A549 (cell line): ENCODE data around the gene SEC16A. TPM values are rescaled to one million over a fixed set of nuclear protein-coding genes. Genes with fewer than 3 reads are reported as not detected.

ENCODE experiments used
- ATAC-seq, 2 experiments: fragments of 200-7000 bp in 1 of 2; fragments of >200 bp in 1 of 2; cut with Nextera tagmentation in 1 of 2; cut with Tn5 transposase in 1 of 2; 3 replicates each; pipeline versions ENCODE4 v1.8.0 to v1.9.1; 2018 to 2020; ENCODE audit warnings: mild to moderate bottlenecking in 1 of 2, moderate library complexity in 1 of 2
- CTCF ChIA-PET: fragments of 300-600 bp; sonication (Branson Sonifier 250); formaldehyde crosslinking; extraction: SDS; loops from one replicate; lab custom pipeline; 2021; ENCODE audit warnings: antibody characterized with exemption, inconsistent platforms; lab: Yijun Ruan, JAX
- POLR2A ChIA-PET: fragments of 350-600 bp; formaldehyde crosslinking; extraction: SDS; loops from one replicate; lab custom pipeline; 2021; ENCODE audit warnings: antibody characterized with exemption, inconsistent platforms; lab: Yijun Ruan, JAX
- DNase-seq, 2 experiments: peaks; one replicate each; pipeline versions ENCODE4 v3.0.0 to v3.0.0-alpha.2; 2011 to 2016; ENCODE audit warnings: low read depth in 1 of 2, low spot score in 1 of 2
- FAIRE-seq: peaks from 2 replicates; lab custom pipeline; 2011; peaks lifted over from hg19 to GRCh38; lab: Jason Lieb, UNC
- H3K27ac ChIP-seq, 2 experiments: fragments of >200 bp; sonication (Bioruptor Twin); formaldehyde crosslinking; 3 replicates each; pipeline ENCODE4 v1.5.1; 2016 to 2017
- H3K4me1 ChIP-seq: fragments of >200 bp; sonication (Bioruptor Twin); formaldehyde crosslinking; 3 replicates; pipeline ENCODE4 v1.6.1; 2016
- H3K4me2 ChIP-seq: fragments of >200 bp; sonication (Bioruptor Twin); formaldehyde crosslinking; 3 replicates; pipeline ENCODE4 v1.6.1; 2016
- H3K4me3 ChIP-seq: fragments of >200 bp; sonication (Bioruptor Twin); formaldehyde crosslinking; 3 replicates; pipeline ENCODE4 v1.5.1; 2016
- H3K9me3 ChIP-seq: fragments of >200 bp; sonication (Bioruptor Twin); formaldehyde crosslinking; 3 replicates; pipeline ENCODE4 v1.6.1; 2016
- BCL3 ChIP-seq: fragments of >200 bp; sonication (Bioruptor Twin); formaldehyde crosslinking; IDR thresholded peaks from 3 replicates; pipeline ENCODE4 v1.6.1; 2016
- CBX8 ChIP-seq: fragments of 200-600 bp; sonication (generic); IDR thresholded peaks from 2 replicates; pipeline ENCODE4 v1.6.1; 2016
- CEBPB ChIP-seq, 2 experiments: fragments of >200 bp in 1 of 2; sonication (Bioruptor Twin) in 1 of 2; formaldehyde crosslinking in 1 of 2; IDR thresholded peaks; 2 replicates each; pipeline ENCODE4 v1.6.1; 2012 to 2016
- HDAC2 ChIP-seq: fragments of 200-600 bp; sonication (generic); IDR thresholded peaks from 2 replicates; pipeline ENCODE4 v1.6.1; 2016
- HEYL ChIP-seq: fragments of 250-450 bp; sonication (Bioruptor Pico); IDR thresholded peaks from 2 replicates; pipeline ENCODE4 v1.8.0; 2021; ENCODE audit warnings: mild to moderate bottlenecking, moderate library complexity
- HMGXB4 ChIP-seq: fragments of 250-450 bp; sonication (Bioruptor Pico); IDR thresholded peaks from 2 replicates; pipeline ENCODE4 v1.5.0; 2021; ENCODE audit warnings: mild to moderate bottlenecking, moderate library complexity, borderline replicate concordance
- KDM1A ChIP-seq: fragments of 200-600 bp; sonication (generic); IDR thresholded peaks from 2 replicates; pipeline ENCODE4 v1.6.1; 2016; ENCODE audit warnings: low read depth, mild to moderate bottlenecking
- MAZ ChIP-seq: fragments of 150-350 bp; IDR thresholded peaks from 2 replicates; pipeline ENCODE4 v1.6.1; 2014; ENCODE audit warnings: antibody characterized with exemption, low read depth, low read length, borderline replicate concordance
- MYC ChIP-seq: IDR thresholded peaks from 2 replicates; pipeline ENCODE4 v1.6.1; 2012; ENCODE audit warnings: mild to moderate bottlenecking, inconsistent platforms, low read length, improper control_type of control experiment, borderline replicate concordance
- NFE2L2 ChIP-seq: fragments of 150-350 bp; conservative IDR thresholded peaks from 2 replicates; pipeline ENCODE4 v1.6.1; 2014; ENCODE audit warnings: low read length
- NPAS2 ChIP-seq: fragments of 250-450 bp; sonication (Bioruptor Pico); IDR thresholded peaks from 2 replicates; pipeline ENCODE4 v1.8.0; 2022; ENCODE audit warnings: mild to moderate bottlenecking, moderate library complexity, borderline replicate concordance
- PBX3 ChIP-seq: IDR thresholded peaks from 2 replicates; pipeline ENCODE4 v1.6.1; 2012
- RAD21 ChIP-seq, 2 experiments: fragments of >200 bp in 1 of 2; sonication (Bioruptor Twin) in 1 of 2; formaldehyde crosslinking in 1 of 2; IDR thresholded peaks in 1 of 2; conservative IDR thresholded peaks in 1 of 2; 2 replicates in 1 of 2; 3 replicates in 1 of 2; pipeline ENCODE4 v1.6.1; 2012 to 2018; ENCODE audit warnings: inconsistent platforms in 1 of 2
- RNF2 ChIP-seq: fragments of 200-600 bp; sonication (generic); IDR thresholded peaks from 2 replicates; pipeline ENCODE4 v1.6.1; 2016; ENCODE audit warnings: low read depth, mild to moderate bottlenecking, antibody characterized with exemption, moderate library complexity, borderline replicate concordance
- TP53 ChIP-seq: fragments of 250-450 bp; sonication (Bioruptor Pico); IDR thresholded peaks from 2 replicates; pipeline ENCODE4 v1.5.0; 2021; ENCODE audit warnings: mild to moderate bottlenecking, moderate library complexity
- USF2 ChIP-seq: fragments of 450-650 bp; IDR thresholded peaks from 2 replicates; pipeline ENCODE4 v1.6.1; 2014; ENCODE audit warnings: antibody characterized with exemption
- WGBS: methylation state at CpG from one replicate; pipeline ENCODE4 v1.1.6; 2017; ENCODE audit errors: missing lambda C conversion rate; 5-methylcytosine and 5-hydroxymethylcytosine counted together
- polyA plus RNA-seq, 4 experiments: library from polyadenylated mRNA; depleted of rRNA in 3 of 4; stranded (reverse); fragments of >200 nt; fragmentation: RNase III in 1 of 4; extraction: RNeasy Plus Mini Kit Qiagen cat#74134 plus additional on column Dnase treatment in 1 of 4; gene quantifications; 2 replicates in 3 of 4; 3 replicates in 1 of 4; pipeline ENCODE4 v1.2.3, GENCODE V29; 2011 to 2017

Gene SEC16A
- polyA plus RNA-seq, 2 of the 4 experiments (the other 2 are of a cell fraction): 24.2 to 38.0 TPM

GRCh38 chr9:136400038-136400834, 82.6 kb downstream of the SEC16A start, which contains the start of gene SNAPC4 (continued):
- TF ChIP-seq RNF2: no peak
- no peak for TF ChIP-seq NFE2L2
- TF ChIP-seq HDAC2: no peak
- TF ChIP-seq CBX8: no peak
- peak; percentile 54 to 80; a peak in 4 of 5 replicates for TF ChIP-seq RAD21 (conservative IDR thresholded peaks at IDR 0.05 in 1 of 2, IDR thresholded peaks at IDR 0.05 in 1 of 2)
- no peak for TF ChIP-seq CEBPB (IDR thresholded peaks at IDR 0.05)
- TF ChIP-seq PBX3: no peak
- no peak for TF ChIP-seq HEYL (CRISPR knock-in tag)
- no peak for TF ChIP-seq NPAS2 (CRISPR knock-in tag)
- TF ChIP-seq USF2: no peak

GRCh38 chr9:136399176-136400037, 83.4 kb downstream of the SEC16A start:
- ChIA-PET POLR2A (interaction anchor here (6.7 kb wide), 1 partner anchor 36 kb away, joined by 33 read pairs; the partner anchor contains the start of gene DNLZ), CTCF (interaction anchor here (0.8 to 8.9 kb wide), 11 partner anchors 7 to 273 kb away, joined by 3 to 100 read pairs (median 4); no protein-coding TSS in a partner anchor)
- DNase-seq: no peak
- TF ChIP-seq MYC (0 out of 2 replicates have a peak, but pooled peaks have one; percentile 29), MAZ (no peak), TP53 (CRISPR knock-in tag) (0 out of 2 replicates have a peak, but pooled peaks have one; percentile 60)
- Histone ChIP-seq H3K4me2 (peak overlapping the region; percentile 94), H3K27ac (peak overlapping the region; percentile 98 to 99), H3K4me1 (peaks cover 14% of the 10 kb centered on the region; the same call in 2 of the 3 replicates), H3K9me3 (no peaks in the 10 kb centered on the region), H3K4me3 (peak overlapping the region; percentile 100)
- WGBS: 3% methylated on average over 31 of the region's 67 CpGs
- ATAC-seq: peak; percentile 16 to 37; a peak in 3 of 6 replicates
- FAIRE-seq: no peak

- ATAC-seq: no peak
- no peak for DNase-seq
- no peak for TF ChIP-seq HDAC2
- TF ChIP-seq KDM1A: no peak
- no peak for TF ChIP-seq USF2
- TF ChIP-seq HMGXB4 (CRISPR knock-in tag): no peak
- TF ChIP-seq RNF2: no peak
- no peak for TF ChIP-seq BCL3
- TF ChIP-seq CEBPB (IDR thresholded peaks at IDR 0.05): no peak
- no peak for FAIRE-seq
- Histone ChIP-seq H3K4me1 (peaks cover 14% of the 10 kb centered on the region; the same call in 2 of the 3 replicates), H3K27ac (peak overlapping the region in 1 of 2 experiments; percentile 98; a peak in 1 of 6 replicates), H3K4me2 (peak overlapping the region; percentile 94), H3K4me3 (no peak overlapping the region), H3K9me3 (no peaks in the 10 kb centered on the region)
- 97% methylated on average over 12 of the region's 12 CpGs for WGBS
- POLR2A ChIA-PET: interaction anchor here (0.5 to 6.7 kb wide), 2 partner anchors 13 to 35 kb away, joined by 3 to 33 read pairs; partner anchors contain the start of gene DNLZ
- CTCF ChIA-PET: interaction anchor here (0.8 to 8.9 kb wide), 7 partner anchors 13 to 86 kb away, joined by 3 to 100 read pairs (median 5); no protein-coding TSS in a partner anchor
These were observed 84.6 kb downstream of the SEC16A start for GRCh38 chr9:136398286-136398685.
